SK-N-SH (cell line): ENCODE results near the gene RNF112. TPM values are rescaled to one million over a fixed set of nuclear protein-coding genes. Genes with fewer than 3 reads are reported as not detected.

Experiments used
- CTCF ChIA-PET: fragments of 300-600, 350-600 bp; formaldehyde crosslinking; extraction: SDS; loops from one replicate; lab custom pipeline; 2021; lab: Yijun Ruan, JAX
- POLR2A ChIA-PET: fragments of 350-600 bp; sonication (Branson Sonifier 250); formaldehyde crosslinking; extraction: SDS; loops from one replicate; lab custom pipeline; 2020; ENCODE audit warnings: antibody characterized with exemption, inconsistent platforms; lab: Yijun Ruan, JAX
- DNase-seq: peaks from one replicate; pipeline ENCODE4 v3.0.0; 2012
- H2AFZ ChIP-seq: fragments of 200-600 bp; sonication (generic); 2 replicates; pipeline ENCODE4 v1.8.1; 2016; ENCODE audit warnings: antibody characterized with exemption, mild to moderate bottlenecking, low read depth
- H3F3A ChIP-seq: fragments of 200-600 bp; sonication (generic); replicated peaks from 2 replicates; pipeline ENCODE3; 2016; ENCODE audit warnings: antibody characterized with exemption, mild to moderate bottlenecking; ENCODE audit not compliant: insufficient read depth
- H3K27ac ChIP-seq, 2 experiments: fragments of 200-500 bp in 1 of 2; fragments of 200-600 bp in 1 of 2; sonication (Bioruptor generic) in 1 of 2; sonication (generic), shearing (Covaris generic) in 1 of 2; 2 replicates each; pipeline versions ENCODE4 v1.5.1 to v1.6.1; 2014 to 2016; ENCODE audit warnings: low read depth in 2 of 2, inconsistent platforms in 1 of 2, low read length in 1 of 2, mild to moderate bottlenecking in 1 of 2, mixed read lengths in 1 of 2
- H3K27me3 ChIP-seq: fragments of 200-600 bp; sonication (generic), shearing (Covaris generic); 2 replicates; pipeline ENCODE4 v1.6.1; 2016; ENCODE audit warnings: mixed run types; ENCODE audit not compliant: insufficient read depth
- H3K36me3 ChIP-seq, 2 experiments: fragments of 200-500 bp in 1 of 2; fragments of 200-600 bp in 1 of 2; sonication (Bioruptor generic) in 1 of 2; sonication (generic) in 1 of 2; replicated peaks in 1 of 2; 2 replicates each; pipeline versions ENCODE3 to v1.5.1; 2014 to 2016; ENCODE audit warnings: low read length in 1 of 2, mild to moderate bottlenecking in 1 of 2; ENCODE audit not compliant: insufficient read depth in 2 of 2, control insufficient read depth in 1 of 2
- H3K4me1 ChIP-seq, 2 experiments: fragments of 200-500 bp in 1 of 2; fragments of 200-600 bp in 1 of 2; sonication (Bioruptor generic) in 1 of 2; sonication (generic), shearing (Covaris generic) in 1 of 2; 2 replicates each; pipeline versions ENCODE4 v1.5.1 to v1.6.1; 2014 to 2016; ENCODE audit warnings: low read depth in 1 of 2, low read length in 1 of 2, mixed run types in 1 of 2; ENCODE audit not compliant: insufficient read depth in 2 of 2, control insufficient read depth in 1 of 2
- H3K4me2 ChIP-seq: fragments of 200-600 bp; sonication (generic), shearing (Covaris generic); 2 replicates; pipeline ENCODE4 v1.6.1; 2017; ENCODE audit warnings: mixed run types
- H3K4me3 ChIP-seq, 2 experiments: fragments of 200-500 bp in 1 of 2; fragments of 200-600 bp in 1 of 2; sonication (Bioruptor generic) in 1 of 2; sonication (generic), shearing (Covaris generic) in 1 of 2; 2 replicates each; pipeline versions ENCODE4 v1.5.1 to v1.8.1; 2014 to 2016; ENCODE audit warnings: low read depth in 2 of 2, inconsistent platforms in 1 of 2, low read length in 1 of 2, mild to moderate bottlenecking in 1 of 2, mixed read lengths in 1 of 2, moderate library complexity in 1 of 2
- H3K79me2 ChIP-seq: fragments of 200-600 bp; sonication (generic); 2 replicates; pipeline ENCODE4 v1.8.1; 2017; ENCODE audit warnings: mild to moderate bottlenecking; ENCODE audit not compliant: insufficient read depth
- H3K9ac ChIP-seq: fragments of 200-600 bp; sonication (generic); 2 replicates; pipeline ENCODE4 v1.6.1; 2017; ENCODE audit warnings: mixed run types
- H3K9me2 ChIP-seq: fragments of 200-600 bp; sonication (generic); 2 replicates; pipeline ENCODE4 v1.6.1; 2017; ENCODE audit warnings: mixed run types
- H3K9me3 ChIP-seq: fragments of 200-600 bp; sonication (generic); 2 replicates; pipeline ENCODE4 v1.6.1; 2017; ENCODE audit warnings: mixed run types, mild to moderate bottlenecking, moderate library complexity
- H4K20me1 ChIP-seq: fragments of 200-600 bp; sonication (generic); 2 replicates; pipeline ENCODE4 v1.6.1; 2017; ENCODE audit warnings: mild to moderate bottlenecking, mixed run types; ENCODE audit not compliant: insufficient read depth
- CHD2 ChIP-seq: fragments of 150-350 bp; IDR thresholded peaks from 2 replicates; pipeline ENCODE4 v1.6.1; 2018; ENCODE audit warnings: low read length; ENCODE audit not compliant: partially characterized antibody
- ELF1 ChIP-seq: IDR thresholded peaks from 2 replicates; pipeline ENCODE4 v1.4.0; 2012
- EP300 ChIP-seq, 2 experiments: IDR thresholded peaks; 2 replicates each; pipeline versions ENCODE4 v1.4.0 to v1.6.1; 2012; ENCODE audit warnings: borderline replicate concordance in 1 of 2, low read depth in 1 of 2, low read length in 1 of 2
- FOSL2 ChIP-seq: IDR thresholded peaks from 2 replicates; pipeline ENCODE4 v1.4.0; 2012; ENCODE audit warnings: low read depth, mild to moderate bottlenecking, moderate library complexity, borderline replicate concordance
- GABPA ChIP-seq: IDR thresholded peaks from 2 replicates; pipeline ENCODE4 v1.4.0; 2012; ENCODE audit warnings: low read depth, mild to moderate bottlenecking
- GATA2 ChIP-seq: sonication (generic); formaldehyde crosslinking; IDR thresholded peaks from 2 replicates; pipeline ENCODE4 v1.5.0; 2020; ENCODE audit warnings: mild to moderate bottlenecking, missing genetic modification reagents
- JUND ChIP-seq: IDR thresholded peaks from 2 replicates; pipeline ENCODE4 v1.4.0; 2012
- MAX ChIP-seq: IDR thresholded peaks from 2 replicates; pipeline ENCODE4 v1.4.0; 2012; ENCODE audit warnings: low read depth
- MEF2A ChIP-seq: IDR thresholded peaks from 2 replicates; pipeline ENCODE4 v1.4.0; 2012; ENCODE audit warnings: low read depth, borderline replicate concordance
- MXI1 ChIP-seq: IDR thresholded peaks from 2 replicates; pipeline ENCODE4 v1.6.1; 2012; ENCODE audit warnings: mild to moderate bottlenecking, low read depth, low read length, improper control_type of control experiment
- NFIC ChIP-seq: IDR thresholded peaks from 2 replicates; pipeline ENCODE4 v1.4.0; 2012; ENCODE audit warnings: borderline replicate concordance
- NRF1 ChIP-seq: IDR thresholded peaks from 2 replicates; pipeline ENCODE4 v1.6.1; 2012; ENCODE audit warnings: low read depth, mild to moderate bottlenecking, low read length
- POLR2AphosphoS5 ChIP-seq: IDR thresholded peaks from 2 replicates; pipeline ENCODE4 v1.6.1; 2012; ENCODE audit warnings: low read depth, low read length
- RCOR1 ChIP-seq: fragments of 150-350 bp; IDR thresholded peaks from 2 replicates; pipeline ENCODE4 v1.6.1; 2017; ENCODE audit warnings: antibody characterized with exemption, low read length
- RXRA ChIP-seq: IDR thresholded peaks from 2 replicates; pipeline ENCODE4 v1.4.0; 2012; ENCODE audit warnings: low read depth, mild to moderate bottlenecking, borderline replicate concordance
- SIN3A ChIP-seq: IDR thresholded peaks from 2 replicates; pipeline ENCODE4 v1.6.1; 2012; ENCODE audit warnings: low read depth, mild to moderate bottlenecking, low read length, moderate library complexity, borderline replicate concordance
- TAF1 ChIP-seq: IDR thresholded peaks from 2 replicates; pipeline ENCODE4 v1.6.1; 2012; ENCODE audit warnings: low read depth, mild to moderate bottlenecking, low read length, moderate library complexity, borderline replicate concordance
- ZBTB33 ChIP-seq: IDR thresholded peaks from 2 replicates; pipeline ENCODE4 v1.4.0; 2012; ENCODE audit warnings: low read depth, borderline replicate concordance
- WGBS: methylation state at CpG from one replicate; pipeline ENCODE4 v1.1.6; 2017; ENCODE audit warnings: low lambda C conversion rate; 5-methylcytosine and 5-hydroxymethylcytosine counted together
- polyA plus RNA-seq, 3 experiments: library from polyadenylated mRNA; depleted of rRNA; stranded (reverse); fragments of >200 nt; gene quantifications; 2 replicates each; pipeline ENCODE4 v1.2.3, GENCODE V29; 2012

Gene RNF112
- polyA plus RNA-seq, 1 of the 3 experiments (the other 2 are of a cell fraction): 22.6 TPM

- WGBS: 84% methylated on average over 5 of the region's 6 CpGs
- H4K20me1 ChIP-seq: no peaks in the 10 kb centered on the region
- peaks cover 7% of the 10 kb centered on the region for H3F3A ChIP-seq
- TF ChIP-seq MXI1 (no peak), SIN3A (no peak), RCOR1 (no peak), RXRA (no peak), POLR2AphosphoS5 (no peak), GABPA (no peak), CHD2 (no peak), GATA2 (CRISPR knock-in tag) (no peak)
- H3K79me2 ChIP-seq: peaks cover 8% of the 10 kb centered on the region
- no peak overlapping the region for H3K9ac ChIP-seq
- DNase-seq: no peak
- peaks cover 13 to 32% of the 10 kb centered on the region in 2 experiments; a peak in 2 of 4 replicates for H3K4me1 ChIP-seq
- H3K27ac ChIP-seq: no peak overlapping the region
- peaks cover 0 to 2% of the 10 kb centered on the region in 2 experiments for H3K36me3 ChIP-seq
- ChIA-PET POLR2A (interaction anchor here (0.8 to 3.0 kb wide), 5 partner anchors 14 to 399 kb away, joined by 3 to 24 read pairs (median 13); partner anchors contain the start of genes MAPK7 and MFAP4), CTCF (interaction anchor here (0.5 to 12.0 kb wide), 64 partner anchors 9 to 438 kb away, joined by 3 to 305 read pairs (median 6); partner anchors contain the start of genes ALDH3A2, MAPK7, MFAP4 and RNF112)
- no peaks in the 10 kb centered on the region for H3K9me2 ChIP-seq
- no peaks in the 10 kb centered on the region for H3K27me3 ChIP-seq
- H3K4me2 ChIP-seq: peak overlapping the region; percentile 85; the same call in 1 of the 2 replicates
- H3K4me3 ChIP-seq: no peak overlapping the region
- H2AFZ ChIP-seq: 0 out of 2 replicates have a peak overlapping the region, but pooled peaks have one; percentile 83
- no peaks in the 10 kb centered on the region for H3K9me3 ChIP-seq
Observed at GRCh38 chr17:19363460-19364035, 47.5 kb upstream of the RNF112 start.

- ChIA-PET CTCF (interaction anchor here (0.7 to 12.0 kb wide), 8 partner anchors 9 to 404 kb away, joined by 3 to 305 read pairs (median 5); partner anchors contain the start of genes MAPK7 and RNF112), POLR2A (interaction anchor here (0.8 to 3.0 kb wide), 3 partner anchors 13 to 47 kb away, joined by 4 to 24 read pairs (median 4); partner anchors contain the start of genes MAPK7 and RNF112)
- no peak overlapping the region for H3K4me3 ChIP-seq
- peaks cover 8% of the 10 kb centered on the region for H3K79me2 ChIP-seq
- no peak overlapping the region for H2AFZ ChIP-seq
- no peak overlapping the region for H3K4me2 ChIP-seq
- H3F3A ChIP-seq: peaks cover 7% of the 10 kb centered on the region
- H3K9me3 ChIP-seq: no peaks in the 10 kb centered on the region
- peak; percentile 40 for DNase-seq
- peaks cover 13 to 32% of the 10 kb centered on the region in 2 experiments; a peak in 2 of 4 replicates for H3K4me1 ChIP-seq
- no peak overlapping the region for H3K9ac ChIP-seq
- no peak for TF ChIP-seq ZBTB33
- no peak for TF ChIP-seq ELF1
- no peak for TF ChIP-seq TAF1
- no peak for TF ChIP-seq JUND
- TF ChIP-seq POLR2AphosphoS5: no peak
- TF ChIP-seq NRF1: no peak
- TF ChIP-seq FOSL2: no peak
- TF ChIP-seq EP300 (IDR thresholded peaks at IDR 0.05; ENCODE audit: borderline replicate concordance in 1 of 2, low read depth in 1 of 2, low read length in 1 of 2): no peak
- no peak for TF ChIP-seq MEF2A
- TF ChIP-seq NFIC: no peak
- TF ChIP-seq MAX: no peak
- no peaks in the 10 kb centered on the region for H3K36me3 ChIP-seq
- H3K27me3 ChIP-seq: no peaks in the 10 kb centered on the region
- H3K27ac ChIP-seq: no peak overlapping the region; a peak in 1 of 4 replicates
- H3K9me2 ChIP-seq: no peaks in the 10 kb centered on the region
- 57% methylated on average over 7 of the region's 14 CpGs for WGBS
- no peaks in the 10 kb centered on the region for H4K20me1 ChIP-seq
Observed at GRCh38 chr17:19364699-19365498, 46.1 kb upstream of the RNF112 start.
